Endothelial cell of umbilical vein (primary cell): ENCODE measurements around the gene OR5B21. TPM values are rescaled to one million over a fixed set of nuclear protein-coding genes. Genes with fewer than 3 reads are reported as not detected.

Experiments used
- BruUV-seq: library from RNA; stranded (reverse); fragments of 400-500 nt; replicated peaks from 2 replicates; lab custom pipeline; 2021; lab: Mats Ljungman, UMichigan
- CTCF ChIA-PET: fragments of 300-600, 350-600 bp; sonication (Branson Sonifier 250); formaldehyde crosslinking; loops from one replicate; lab custom pipeline; 2021; ENCODE audit warnings: antibody characterized with exemption, inconsistent platforms; lab: Charles Lee
- POLR2A ChIA-PET: fragments of 300-600, 350-600 bp; sonication (Branson Sonifier 250); formaldehyde crosslinking; loops from one replicate; lab custom pipeline; 2021; ENCODE audit warnings: antibody characterized with exemption, inconsistent platforms; lab: Charles Lee
- DNase-seq: peaks from one replicate; pipeline ENCODE4 v3.0.0-alpha.2; 2011; ENCODE audit warnings: low read depth, low spot score
- FAIRE-seq: peaks from 2 replicates; lab custom pipeline; 2011; peaks lifted over from hg19 to GRCh38; lab: Jason Lieb, UNC
- H2AFZ ChIP-seq: 2 replicates; pipeline ENCODE4 v1.6.0; 2012; ENCODE audit warnings: low read depth, low read length, control low read depth, inconsistent platforms
- H3K27ac ChIP-seq: 2 replicates; pipeline ENCODE4 v1.5.1; 2011; ENCODE audit warnings: low read depth, mild to moderate bottlenecking, control low read depth, low read length, moderate library complexity; ENCODE audit not compliant: insufficient read depth
- H3K27me3 ChIP-seq, 2 experiments: 2 replicates each; pipeline versions ENCODE4 v1.6.0 to v1.6.1; 2011; ENCODE audit warnings: low read length in 2 of 2, mixed read lengths in 1 of 2; ENCODE audit not compliant: control insufficient read depth in 2 of 2, insufficient read depth in 2 of 2
- H3K36me3 ChIP-seq, 2 experiments: 2 replicates in 1 of 2; 3 replicates in 1 of 2; pipeline ENCODE4 v1.5.1; 2011; ENCODE audit warnings: low read length in 2 of 2, mild to moderate bottlenecking in 1 of 2, moderate library complexity in 1 of 2; ENCODE audit not compliant: control insufficient read depth in 2 of 2, insufficient read depth in 2 of 2; ENCODE audit errors: extremely low read depth in 1 of 2
- H3K4me1 ChIP-seq: 3 replicates; pipeline ENCODE4 v1.5.1; 2011; ENCODE audit warnings: mild to moderate bottlenecking, low read length; ENCODE audit not compliant: control insufficient read depth, insufficient read depth; ENCODE audit errors: extremely low read depth
- H3K4me2 ChIP-seq: 2 replicates; pipeline ENCODE4 v1.6.1; 2011; ENCODE audit warnings: low read length, control low read depth, mixed read lengths; ENCODE audit not compliant: insufficient read depth
- H3K4me3 ChIP-seq, 3 experiments: fragments of 200-600 bp in 1 of 3; sonication (generic), shearing (Covaris generic) in 1 of 3; replicated peaks in 1 of 3; 2 replicates each; pipeline ENCODE4 v1.5.1; 2011 to 2016; ENCODE audit warnings: control low read depth in 3 of 3, low read length in 3 of 3, mild to moderate bottlenecking in 2 of 3, inconsistent platforms in 1 of 3, low read depth in 1 of 3, moderate library complexity in 1 of 3; ENCODE audit not compliant: insufficient read depth in 1 of 3
- H3K79me2 ChIP-seq: 2 replicates; pipeline ENCODE4 v1.6.0; 2012; ENCODE audit warnings: low read length, inconsistent platforms; ENCODE audit not compliant: control insufficient read depth, insufficient read depth
- H3K9ac ChIP-seq: replicated peaks from 2 replicates; pipeline ENCODE3; 2011; ENCODE audit warnings: low read length, control low read depth; ENCODE audit not compliant: insufficient read depth; ENCODE audit errors: extremely low read depth
- H3K9me1 ChIP-seq: replicated peaks from 3 replicates; pipeline ENCODE4 v1.6.0; 2011; ENCODE audit warnings: mild to moderate bottlenecking, low read length; ENCODE audit not compliant: control insufficient read depth, insufficient read depth; ENCODE audit errors: extremely low read depth
- H3K9me3 ChIP-seq: replicated peaks from 2 replicates; pipeline ENCODE4 v1.5.1; 2012; ENCODE audit warnings: low read length, inconsistent platforms; ENCODE audit not compliant: control insufficient read depth, insufficient read depth
- H4K20me1 ChIP-seq: replicated peaks from 2 replicates; pipeline ENCODE3; 2011; ENCODE audit warnings: mild to moderate bottlenecking, low read length; ENCODE audit not compliant: control insufficient read depth, insufficient read depth; ENCODE audit errors: extremely low read depth
- EZH2 ChIP-seq: IDR thresholded peaks from 2 replicates; pipeline ENCODE4 v1.6.1; 2012; ENCODE audit warnings: borderline replicate concordance, low read depth, mild to moderate bottlenecking, moderate library complexity, low read length, inconsistent platforms; ENCODE audit not compliant: severe bottlenecking
- FOS ChIP-seq: IDR thresholded peaks from 2 replicates; pipeline ENCODE4 v1.6.1; 2011; ENCODE audit warnings: mild to moderate bottlenecking, low read length, moderate library complexity, borderline replicate concordance; ENCODE audit not compliant: insufficient read depth
- GATA2 ChIP-seq: IDR thresholded peaks from 2 replicates; pipeline ENCODE4 v1.7.0; 2011; ENCODE audit warnings: low read depth, mild to moderate bottlenecking, moderate library complexity, mixed read lengths, low read length; ENCODE audit not compliant: insufficient read length, insufficient read depth
- MAX ChIP-seq: IDR thresholded peaks from 2 replicates; pipeline ENCODE4 v1.6.1; 2011; ENCODE audit not compliant: insufficient read depth, insufficient read length
- MYC ChIP-seq: IDR thresholded peaks from one replicate; pipeline ENCODE4 v1.6.1; 2011; ENCODE audit warnings: mild to moderate bottlenecking, low read depth, low read length
- POLR2A ChIP-seq: IDR thresholded peaks from 2 replicates; pipeline ENCODE4 v1.6.1; 2012; ENCODE audit warnings: low read depth, mild to moderate bottlenecking, control low read depth, low read length
- dilution Hi-C: fragments of 300-500 bp; cut with MboI; formaldehyde crosslinking; loops from one replicate; pipeline ENCODE4 v1.15.0; 2019; ENCODE audit warnings: low sequenced_read_pairs; ENCODE audit not compliant: extremely low pct_ligation_motif_present
- intact Hi-C: fragments of 100-400 bp; cut with micrococcal nuclease; formaldehyde crosslinking; loops from one replicate; pipeline ENCODE4 v1.10.0; 2022
- polyA plus RNA-seq, 4 experiments: library from polyadenylated mRNA; depleted of rRNA in 3 of 4; stranded (reverse) in 3 of 4; unstranded in 1 of 4; fragments of >200 nt; gene quantifications; 2 replicates each; pipeline versions ENCODE4 v1.2.1 to v1.2.3, GENCODE V29; 2011 to 2012; ENCODE audit warnings: missing spikeins in 1 of 4
- total RNA-seq: library from RNA; stranded (reverse); gene quantifications from 2 replicates; pipeline ENCODE4 v1.2.3, GENCODE V29; 2021

The OR5B21 gene
- total and polyA plus RNA-seq, 2 donors (not counting 3 experiments of a cell fraction or from before 2014, with no cell fraction given): not detected

- Histone ChIP-seq H3K27ac (no peak overlapping the region), H3K9me3 (no peaks in the 10 kb centered on the region), H3K27me3 (peaks cover 1 to 2% of the 10 kb centered on the region in 2 experiments), H3K79me2 (no peaks in the 10 kb centered on the region), H2AFZ (no peak overlapping the region), H3K9ac (no peak overlapping the region), H3K4me1 (no peaks in the 10 kb centered on the region), H3K36me3 (no peaks in the 10 kb centered on the region), H3K9me1 (no peaks in the 10 kb centered on the region), H3K4me3 (no peak overlapping the region), H3K4me2 (no peak overlapping the region), H4K20me1 (no peaks in the 10 kb centered on the region)
- intact Hi-C loops: no loop called here
- dilution Hi-C loops: no loop called here
- DNase-seq (no peak), FAIRE-seq (no peak)
- CTCF ChIA-PET: no interaction called here
- BruUV-seq: no TSS peak
- POLR2A ChIA-PET: no interaction called here
- TF ChIP-seq FOS: no peak
- TF ChIP-seq MAX: no peak
These were observed 10.0 kb downstream of the OR5B21 start for GRCh38 chr11:58497951-58498350.

- dilution Hi-C loops (no loop called here), intact Hi-C loops (no loop called here)
- Histone ChIP-seq H3K4me3 (no peak overlapping the region), H4K20me1 (no peaks in the 10 kb centered on the region), H3K9me1 (no peaks in the 10 kb centered on the region), H2AFZ (no peak overlapping the region), H3K27me3 (peaks cover 1 to 2% of the 10 kb centered on the region in 2 experiments), H3K27ac (no peak overlapping the region), H3K9ac (no peak overlapping the region), H3K4me2 (no peak overlapping the region), H3K36me3 (no peaks in the 10 kb centered on the region), H3K79me2 (no peaks in the 10 kb centered on the region), H3K4me1 (no peaks in the 10 kb centered on the region), H3K9me3 (no peaks in the 10 kb centered on the region)
- ChIA-PET POLR2A (no interaction called here), CTCF (interaction anchor here (1.3 kb wide), 1 partner anchor 8 kb away, joined by 4 read pairs; no protein-coding TSS in a partner anchor)
- TF ChIP-seq EZH2: no peak
- no peak for TF ChIP-seq POLR2A
- no peak for TF ChIP-seq GATA2
- no peak for TF ChIP-seq MYC
- BruUV-seq: no TSS peak
- no peak for FAIRE-seq
- no peak for DNase-seq
These were observed 12.0 kb downstream of the OR5B21 start for GRCh38 chr11:58495906-58496305.
